GM12878 (cell line): Measurements from ENCODE around the gene CSF3R. TPM values are rescaled to one million over a fixed set of nuclear protein-coding genes. Genes with fewer than 3 reads are reported as not detected.

ENCODE experiments used
- ATF7 ChIP-seq: fragments of 450-650 bp; IDR thresholded peaks from 2 replicates; pipeline ENCODE4 v1.6.1; 2016; ENCODE audit warnings: low read depth, mild to moderate bottlenecking
- CBFB ChIP-seq: IDR thresholded peaks from 2 replicates; pipeline ENCODE4 v1.6.1; 2016; ENCODE audit warnings: antibody characterized with exemption, low read depth
- CREM ChIP-seq: IDR thresholded peaks from 2 replicates; pipeline ENCODE4 v1.6.1; 2014; ENCODE audit warnings: antibody characterized with exemption, low read depth
- EED ChIP-seq: sonication (generic); IDR thresholded peaks from 2 replicates; pipeline ENCODE4 v1.6.1; 2016; ENCODE audit warnings: antibody characterized with exemption, low read depth
- EP300 ChIP-seq, 2 experiments: fragments of 150-350 bp in 1 of 2; IDR thresholded peaks; 2 replicates each; pipeline ENCODE4 v1.6.1; 2011 to 2012; ENCODE audit warnings: low read depth in 2 of 2, low read length in 2 of 2, borderline replicate concordance in 1 of 2, improper control_type of control experiment in 1 of 2, inconsistent platforms in 1 of 2; ENCODE audit not compliant: control insufficient read depth in 1 of 2
- HDAC2 ChIP-seq: fragments of 200-600 bp; sonication (generic); IDR thresholded peaks from 2 replicates; pipeline ENCODE4 v1.6.1; 2017
- IKZF2 ChIP-seq, 2 experiments: fragments of 450-650 bp; IDR thresholded peaks; 2 replicates each; pipeline ENCODE4 v1.6.1; 2017; ENCODE audit warnings: mild to moderate bottlenecking in 2 of 2, moderate library complexity in 2 of 2
- JUNB ChIP-seq: IDR thresholded peaks from 2 replicates; pipeline ENCODE4 v1.6.1; 2016; ENCODE audit warnings: antibody characterized with exemption, mild to moderate bottlenecking
- MEF2B ChIP-seq: fragments of 450-650 bp; IDR thresholded peaks from 2 replicates; pipeline ENCODE4 v1.6.1; 2018; ENCODE audit warnings: mild to moderate bottlenecking, moderate library complexity; ENCODE audit not compliant: partially characterized antibody, poor library complexity, severe bottlenecking
- NBN ChIP-seq: fragments of 450-650 bp; IDR thresholded peaks from 2 replicates; pipeline ENCODE4 v1.6.1; 2016
- NR2C2 ChIP-seq: IDR thresholded peaks from 2 replicates; pipeline ENCODE4 v1.6.1; 2011; ENCODE audit warnings: borderline replicate concordance, low read depth; ENCODE audit not compliant: control insufficient read depth, insufficient read length
- POLR2AphosphoS2 ChIP-seq: IDR thresholded peaks from 2 replicates; pipeline ENCODE4 v1.6.1; 2011; ENCODE audit warnings: low read depth, mild to moderate bottlenecking, low read length, improper control_type of control experiment, moderate library complexity
- RB1 ChIP-seq: fragments of 450-650 bp; formaldehyde crosslinking; IDR thresholded peaks from 2 replicates; pipeline ENCODE4 v1.6.1; 2017; ENCODE audit warnings: mild to moderate bottlenecking, borderline replicate concordance
- SMARCA5 ChIP-seq: fragments of 450-650 bp; IDR thresholded peaks from 2 replicates; pipeline ENCODE4 v1.6.1; 2017; ENCODE audit warnings: mild to moderate bottlenecking
- SUPT20H ChIP-seq: IDR thresholded peaks from 2 replicates; pipeline ENCODE4 v1.6.1; 2011; ENCODE audit warnings: low read depth, mild to moderate bottlenecking, low read length, moderate library complexity, borderline replicate concordance; ENCODE audit not compliant: control insufficient read depth
- YY1 ChIP-seq: IDR thresholded peaks from 2 replicates; pipeline ENCODE4 v1.6.1; 2011; ENCODE audit warnings: low read depth, mild to moderate bottlenecking, low read length
- polyA plus RNA-seq, 11 experiments: library from polyadenylated mRNA; depleted of rRNA in 4 of 11; unstranded in 6 of 11; stranded (reverse) in 5 of 11; fragments of >200 nt; fragmentation: Nextera tagmentation in 4 of 11; fragmentation: Illumina TruSeq in 1 of 11; extraction: Ambion mirVana in 4 of 11; extraction: Trizol in 1 of 11; gene quantifications; 1 replicate in 1 of 11; 2 replicates in 10 of 11; pipeline versions ENCODE4 v1.2.1 to v1.2.3, GENCODE V29; 2011 to 2016; ENCODE audit warnings: inconsistent platforms in 2 of 11, missing spikeins in 2 of 11, low read depth in 1 of 11
- total RNA-seq, 4 experiments: library from RNA; depleted of rRNA in 3 of 4; stranded (reverse); fragments of >200 nt in 3 of 4; fragmentation: Illumina TruSeq in 1 of 4; extraction: Trizol in 1 of 4; gene quantifications; 2 replicates each; pipeline versions ENCODE4 v1.2.1 to v1.2.3, GENCODE V29; 2013 to 2021
- TF ChIP-seq, protein P1 (sequence below): fragments of 450-650 bp; conservative IDR thresholded peaks from 2 replicates; pipeline ENCODE4 v1.6.1; 2017; ENCODE audit warnings: mild to moderate bottlenecking, moderate library complexity
- TF ChIP-seq, protein P2 (sequence below): IDR thresholded peaks from 2 replicates; pipeline ENCODE4 v1.6.1; 2012; ENCODE audit warnings: low read length, inconsistent platforms
- TF ChIP-seq, protein P3 (sequence below): fragments of 450-650 bp; IDR thresholded peaks from 2 replicates; pipeline ENCODE4 v1.6.1; 2017; ENCODE audit warnings: mild to moderate bottlenecking, moderate library complexity
- TF ChIP-seq, protein P4 (sequence below): fragments of 150-350 bp; IDR thresholded peaks from 2 replicates; pipeline ENCODE4 v1.6.1; 2016; ENCODE audit warnings: low read depth, low read length

Gene CSF3R
- total and polyA plus RNA-seq, 10 of the 15 experiments (the other 5 are each of a cell fraction or from before 2014, with no cell fraction given), result 0.13 TPM; not detected in 9

DNA sequence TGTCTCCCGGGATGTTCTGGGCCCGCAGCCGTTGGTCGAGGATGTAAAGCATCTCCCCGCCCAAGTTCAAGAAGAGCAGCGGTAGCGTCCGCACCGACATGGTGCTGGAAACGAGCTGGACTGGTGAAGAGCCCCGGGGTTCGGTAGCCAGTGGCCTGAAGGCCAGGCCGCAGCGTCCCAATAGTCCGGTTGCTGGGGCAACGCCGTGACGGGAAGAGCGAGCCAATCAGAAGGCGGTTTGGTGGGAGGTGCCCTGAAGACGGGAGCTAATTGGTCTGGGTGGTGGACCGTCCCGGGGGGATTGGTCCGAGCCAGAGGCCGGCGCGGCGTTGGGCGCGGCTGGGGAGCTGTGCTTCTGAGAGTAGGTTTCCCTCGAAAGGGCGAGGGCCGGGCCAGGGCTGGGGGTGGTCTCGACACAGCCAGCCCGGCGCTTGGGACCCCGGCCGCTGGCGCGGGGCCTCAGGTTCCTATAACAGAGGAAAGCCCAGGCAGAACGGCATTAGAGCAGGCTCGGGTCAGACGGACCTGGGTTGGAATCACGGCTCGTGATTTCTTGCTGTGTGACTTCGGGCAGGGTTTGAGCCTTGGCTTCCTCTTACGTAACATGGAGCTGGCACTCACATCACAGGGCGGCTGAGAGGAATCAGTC lies 32.3 kb downstream of the CSF3R start, which contains the start of gene OSCP1 (continued):
- TF ChIP-seq, protein P1, sequence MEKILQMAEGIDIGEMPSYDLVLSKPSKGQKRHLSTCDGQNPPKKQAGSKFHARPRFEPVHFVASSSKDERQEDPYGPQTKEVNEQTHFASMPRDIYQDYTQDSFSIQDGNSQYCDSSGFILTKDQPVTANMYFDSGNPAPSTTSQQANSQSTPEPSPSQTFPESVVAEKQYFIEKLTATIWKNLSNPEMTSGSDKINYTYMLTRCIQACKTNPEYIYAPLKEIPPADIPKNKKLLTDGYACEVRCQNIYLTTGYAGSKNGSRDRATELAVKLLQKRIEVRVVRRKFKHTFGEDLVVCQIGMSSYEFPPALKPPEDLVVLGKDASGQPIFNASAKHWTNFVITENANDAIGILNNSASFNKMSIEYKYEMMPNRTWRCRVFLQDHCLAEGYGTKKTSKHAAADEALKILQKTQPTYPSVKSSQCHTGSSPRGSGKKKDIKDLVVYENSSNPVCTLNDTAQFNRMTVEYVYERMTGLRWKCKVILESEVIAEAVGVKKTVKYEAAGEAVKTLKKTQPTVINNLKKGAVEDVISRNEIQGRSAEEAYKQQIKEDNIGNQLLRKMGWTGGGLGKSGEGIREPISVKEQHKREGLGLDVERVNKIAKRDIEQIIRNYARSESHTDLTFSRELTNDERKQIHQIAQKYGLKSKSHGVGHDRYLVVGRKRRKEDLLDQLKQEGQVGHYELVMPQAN, result peak; percentile 96
- no peak for TF ChIP-seq SUPT20H
- TF ChIP-seq EP300 (IDR thresholded peaks at IDR 0.05; ENCODE audit: borderline replicate concordance in 1 of 2, control insufficient read depth in 1 of 2, low read depth in 2 of 2, low read length in 2 of 2), result no peak
- TF ChIP-seq RB1, result peak; percentile 83; the same call in 1 of the 2 replicates
- TF ChIP-seq YY1, result peak; percentile 46; the same call in 1 of the 2 replicates
- TF ChIP-seq, protein P2, sequence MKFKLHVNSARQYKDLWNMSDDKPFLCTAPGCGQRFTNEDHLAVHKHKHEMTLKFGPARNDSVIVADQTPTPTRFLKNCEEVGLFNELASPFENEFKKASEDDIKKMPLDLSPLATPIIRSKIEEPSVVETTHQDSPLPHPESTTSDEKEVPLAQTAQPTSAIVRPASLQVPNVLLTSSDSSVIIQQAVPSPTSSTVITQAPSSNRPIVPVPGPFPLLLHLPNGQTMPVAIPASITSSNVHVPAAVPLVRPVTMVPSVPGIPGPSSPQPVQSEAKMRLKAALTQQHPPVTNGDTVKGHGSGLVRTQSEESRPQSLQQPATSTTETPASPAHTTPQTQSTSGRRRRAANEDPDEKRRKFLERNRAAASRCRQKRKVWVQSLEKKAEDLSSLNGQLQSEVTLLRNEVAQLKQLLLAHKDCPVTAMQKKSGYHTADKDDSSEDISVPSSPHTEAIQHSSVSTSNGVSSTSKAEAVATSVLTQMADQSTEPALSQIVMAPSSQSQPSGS, result no peak
- no peak for TF ChIP-seq HDAC2
- no peak for TF ChIP-seq EED
- peak; percentile 25; the same call in 1 of the 2 replicates for TF ChIP-seq CBFB
- TF ChIP-seq, protein P3, sequence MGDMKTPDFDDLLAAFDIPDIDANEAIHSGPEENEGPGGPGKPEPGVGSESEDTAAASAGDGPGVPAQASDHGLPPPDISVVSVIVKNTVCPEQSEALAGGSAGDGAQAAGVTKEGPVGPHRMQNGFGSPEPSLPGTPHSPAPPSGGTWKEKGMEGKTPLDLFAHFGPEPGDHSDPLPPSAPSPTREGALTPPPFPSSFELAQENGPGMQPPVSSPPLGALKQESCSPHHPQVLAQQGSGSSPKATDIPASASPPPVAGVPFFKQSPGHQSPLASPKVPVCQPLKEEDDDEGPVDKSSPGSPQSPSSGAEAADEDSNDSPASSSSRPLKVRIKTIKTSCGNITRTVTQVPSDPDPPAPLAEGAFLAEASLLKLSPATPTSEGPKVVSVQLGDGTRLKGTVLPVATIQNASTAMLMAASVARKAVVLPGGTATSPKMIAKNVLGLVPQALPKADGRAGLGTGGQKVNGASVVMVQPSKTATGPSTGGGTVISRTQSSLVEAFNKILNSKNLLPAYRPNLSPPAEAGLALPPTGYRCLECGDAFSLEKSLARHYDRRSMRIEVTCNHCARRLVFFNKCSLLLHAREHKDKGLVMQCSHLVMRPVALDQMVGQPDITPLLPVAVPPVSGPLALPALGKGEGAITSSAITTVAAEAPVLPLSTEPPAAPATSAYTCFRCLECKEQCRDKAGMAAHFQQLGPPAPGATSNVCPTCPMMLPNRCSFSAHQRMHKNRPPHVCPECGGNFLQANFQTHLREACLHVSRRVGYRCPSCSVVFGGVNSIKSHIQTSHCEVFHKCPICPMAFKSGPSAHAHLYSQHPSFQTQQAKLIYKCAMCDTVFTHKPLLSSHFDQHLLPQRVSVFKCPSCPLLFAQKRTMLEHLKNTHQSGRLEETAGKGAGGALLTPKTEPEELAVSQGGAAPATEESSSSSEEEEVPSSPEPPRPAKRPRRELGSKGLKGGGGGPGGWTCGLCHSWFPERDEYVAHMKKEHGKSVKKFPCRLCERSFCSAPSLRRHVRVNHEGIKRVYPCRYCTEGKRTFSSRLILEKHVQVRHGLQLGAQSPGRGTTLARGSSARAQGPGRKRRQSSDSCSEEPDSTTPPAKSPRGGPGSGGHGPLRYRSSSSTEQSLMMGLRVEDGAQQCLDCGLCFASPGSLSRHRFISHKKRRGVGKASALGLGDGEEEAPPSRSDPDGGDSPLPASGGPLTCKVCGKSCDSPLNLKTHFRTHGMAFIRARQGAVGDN, result peak; percentile 74
- no peak for TF ChIP-seq JUNB
- TF ChIP-seq ATF7, result no peak
- TF ChIP-seq CREM, result peak; percentile 19; the same call in 1 of the 2 replicates
- TF ChIP-seq, protein P4, sequence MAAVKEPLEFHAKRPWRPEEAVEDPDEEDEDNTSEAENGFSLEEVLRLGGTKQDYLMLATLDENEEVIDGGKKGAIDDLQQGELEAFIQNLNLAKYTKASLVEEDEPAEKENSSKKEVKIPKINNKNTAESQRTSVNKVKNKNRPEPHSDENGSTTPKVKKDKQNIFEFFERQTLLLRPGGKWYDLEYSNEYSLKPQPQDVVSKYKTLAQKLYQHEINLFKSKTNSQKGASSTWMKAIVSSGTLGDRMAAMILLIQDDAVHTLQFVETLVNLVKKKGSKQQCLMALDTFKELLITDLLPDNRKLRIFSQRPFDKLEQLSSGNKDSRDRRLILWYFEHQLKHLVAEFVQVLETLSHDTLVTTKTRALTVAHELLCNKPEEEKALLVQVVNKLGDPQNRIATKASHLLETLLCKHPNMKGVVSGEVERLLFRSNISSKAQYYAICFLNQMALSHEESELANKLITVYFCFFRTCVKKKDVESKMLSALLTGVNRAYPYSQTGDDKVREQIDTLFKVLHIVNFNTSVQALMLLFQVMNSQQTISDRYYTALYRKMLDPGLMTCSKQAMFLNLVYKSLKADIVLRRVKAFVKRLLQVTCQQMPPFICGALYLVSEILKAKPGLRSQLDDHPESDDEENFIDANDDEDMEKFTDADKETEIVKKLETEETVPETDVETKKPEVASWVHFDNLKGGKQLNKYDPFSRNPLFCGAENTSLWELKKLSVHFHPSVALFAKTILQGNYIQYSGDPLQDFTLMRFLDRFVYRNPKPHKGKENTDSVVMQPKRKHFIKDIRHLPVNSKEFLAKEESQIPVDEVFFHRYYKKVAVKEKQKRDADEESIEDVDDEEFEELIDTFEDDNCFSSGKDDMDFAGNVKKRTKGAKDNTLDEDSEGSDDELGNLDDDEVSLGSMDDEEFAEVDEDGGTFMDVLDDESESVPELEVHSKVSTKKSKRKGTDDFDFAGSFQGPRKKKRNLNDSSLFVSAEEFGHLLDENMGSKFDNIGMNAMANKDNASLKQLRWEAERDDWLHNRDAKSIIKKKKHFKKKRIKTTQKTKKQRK, result no peak
- no peak for TF ChIP-seq IKZF2 (IDR thresholded peaks at IDR 0.05)
- peak; percentile 41; the same call in 1 of the 2 replicates for TF ChIP-seq NBN
- TF ChIP-seq POLR2AphosphoS2, result peak; percentile 71; the same call in 1 of the 2 replicates
- no peak for TF ChIP-seq NR2C2
- no peak for TF ChIP-seq SMARCA5
- peak; percentile 99 for TF ChIP-seq MEF2B
